GM12864 (cell line): ENCODE measurements around the gene POFUT2.

Experiments
- DNase-seq: peaks from one replicate; pipeline ENCODE4 v3.0.0-alpha.2; 2011; ENCODE audit warnings: low read depth
- H3K4me3 ChIP-seq: 2 replicates; pipeline ENCODE4 v1.5.1; 2011; ENCODE audit warnings: mild to moderate bottlenecking, low read depth, low read length, control low read depth
- TF ChIP-seq, protein P1 (sequence below): IDR thresholded peaks from 2 replicates; pipeline ENCODE4 v1.5.1; 2011; ENCODE audit warnings: low read depth, mild to moderate bottlenecking, moderate library complexity, low read length, control low read depth, inconsistent platforms; ENCODE audit errors: missing control alignments

Gene POFUT2

DNA sequence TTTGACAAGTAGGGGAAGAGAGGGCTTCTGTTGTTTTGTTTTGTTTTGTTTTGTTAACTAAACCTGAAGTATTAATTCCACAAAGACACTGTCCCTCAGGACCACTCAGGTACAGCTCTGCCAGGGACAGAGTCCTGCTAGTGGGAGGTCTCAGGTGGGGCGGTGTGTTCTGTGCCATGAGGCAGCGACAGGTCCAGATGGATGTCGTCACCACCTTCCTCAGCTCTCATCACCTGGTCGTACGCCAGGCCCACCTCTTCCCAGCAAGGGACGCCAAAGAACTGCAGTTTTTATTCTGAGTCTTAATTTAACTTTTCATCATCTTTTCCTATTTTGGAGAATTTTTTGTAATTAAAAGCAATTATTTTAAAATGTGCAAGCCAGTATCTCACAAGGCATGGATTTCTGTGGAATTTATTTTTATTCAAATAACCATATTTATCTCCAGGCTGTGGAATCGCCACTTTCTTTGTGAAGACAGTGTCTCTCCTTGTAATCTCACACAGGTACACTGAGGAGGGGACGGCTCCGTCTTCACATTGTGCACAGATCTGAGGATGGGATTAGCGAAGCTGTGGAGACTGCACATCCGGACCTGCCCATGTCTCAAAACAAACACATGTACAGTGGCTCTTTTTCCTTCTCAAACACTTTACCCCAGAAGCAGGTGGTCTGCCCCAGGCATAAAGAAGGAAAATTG is 62.5 kb downstream of the POFUT2 start:
- H3K4me3 ChIP-seq, result no peak overlapping the region
- no peak for DNase-seq
- TF ChIP-seq, protein P1, sequence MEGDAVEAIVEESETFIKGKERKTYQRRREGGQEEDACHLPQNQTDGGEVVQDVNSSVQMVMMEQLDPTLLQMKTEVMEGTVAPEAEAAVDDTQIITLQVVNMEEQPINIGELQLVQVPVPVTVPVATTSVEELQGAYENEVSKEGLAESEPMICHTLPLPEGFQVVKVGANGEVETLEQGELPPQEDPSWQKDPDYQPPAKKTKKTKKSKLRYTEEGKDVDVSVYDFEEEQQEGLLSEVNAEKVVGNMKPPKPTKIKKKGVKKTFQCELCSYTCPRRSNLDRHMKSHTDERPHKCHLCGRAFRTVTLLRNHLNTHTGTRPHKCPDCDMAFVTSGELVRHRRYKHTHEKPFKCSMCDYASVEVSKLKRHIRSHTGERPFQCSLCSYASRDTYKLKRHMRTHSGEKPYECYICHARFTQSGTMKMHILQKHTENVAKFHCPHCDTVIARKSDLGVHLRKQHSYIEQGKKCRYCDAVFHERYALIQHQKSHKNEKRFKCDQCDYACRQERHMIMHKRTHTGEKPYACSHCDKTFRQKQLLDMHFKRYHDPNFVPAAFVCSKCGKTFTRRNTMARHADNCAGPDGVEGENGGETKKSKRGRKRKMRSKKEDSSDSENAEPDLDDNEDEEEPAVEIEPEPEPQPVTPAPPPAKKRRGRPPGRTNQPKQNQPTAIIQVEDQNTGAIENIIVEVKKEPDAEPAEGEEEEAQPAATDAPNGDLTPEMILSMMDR, result no peak

DNA sequence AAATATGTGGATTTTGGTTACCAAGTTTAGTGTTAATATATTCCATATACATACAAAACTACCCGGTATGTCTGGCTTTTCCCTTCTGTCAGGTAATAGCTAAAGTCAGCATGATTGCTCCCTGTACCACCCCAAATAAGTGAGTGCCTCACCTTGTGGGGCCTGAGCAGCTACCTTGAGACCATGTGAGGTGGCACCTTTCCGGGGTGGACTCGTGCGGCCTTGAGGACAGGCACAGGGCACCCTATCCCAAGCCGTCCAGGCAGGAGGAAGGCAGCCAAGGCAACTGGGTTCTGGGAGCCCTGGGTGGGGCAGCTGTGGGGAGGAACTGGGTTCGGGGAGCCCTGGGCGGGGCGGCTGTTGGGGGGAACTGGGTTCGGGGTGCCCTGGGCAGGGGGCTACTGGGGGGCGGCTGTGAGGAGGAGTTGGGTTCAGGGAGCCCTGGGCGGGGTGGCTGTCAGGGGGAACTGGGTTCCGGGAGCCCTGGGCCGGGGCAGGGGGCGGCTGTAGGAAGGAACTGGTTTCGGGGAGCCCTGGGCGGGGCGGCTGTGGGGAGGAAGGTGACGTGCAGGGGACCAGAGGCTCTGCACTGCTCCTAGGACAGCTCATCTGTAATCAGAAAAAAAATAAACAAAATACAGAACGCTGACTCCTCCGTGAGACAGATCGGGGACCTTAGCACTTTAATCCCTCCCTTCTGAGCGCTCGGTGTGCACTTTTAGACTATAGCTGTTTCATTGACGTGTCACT is 63.3 kb downstream of the POFUT2 start:
- no peak for DNase-seq
- no peak overlapping the region for H3K4me3 ChIP-seq
- TF ChIP-seq, protein P1, result no peak

DNA sequence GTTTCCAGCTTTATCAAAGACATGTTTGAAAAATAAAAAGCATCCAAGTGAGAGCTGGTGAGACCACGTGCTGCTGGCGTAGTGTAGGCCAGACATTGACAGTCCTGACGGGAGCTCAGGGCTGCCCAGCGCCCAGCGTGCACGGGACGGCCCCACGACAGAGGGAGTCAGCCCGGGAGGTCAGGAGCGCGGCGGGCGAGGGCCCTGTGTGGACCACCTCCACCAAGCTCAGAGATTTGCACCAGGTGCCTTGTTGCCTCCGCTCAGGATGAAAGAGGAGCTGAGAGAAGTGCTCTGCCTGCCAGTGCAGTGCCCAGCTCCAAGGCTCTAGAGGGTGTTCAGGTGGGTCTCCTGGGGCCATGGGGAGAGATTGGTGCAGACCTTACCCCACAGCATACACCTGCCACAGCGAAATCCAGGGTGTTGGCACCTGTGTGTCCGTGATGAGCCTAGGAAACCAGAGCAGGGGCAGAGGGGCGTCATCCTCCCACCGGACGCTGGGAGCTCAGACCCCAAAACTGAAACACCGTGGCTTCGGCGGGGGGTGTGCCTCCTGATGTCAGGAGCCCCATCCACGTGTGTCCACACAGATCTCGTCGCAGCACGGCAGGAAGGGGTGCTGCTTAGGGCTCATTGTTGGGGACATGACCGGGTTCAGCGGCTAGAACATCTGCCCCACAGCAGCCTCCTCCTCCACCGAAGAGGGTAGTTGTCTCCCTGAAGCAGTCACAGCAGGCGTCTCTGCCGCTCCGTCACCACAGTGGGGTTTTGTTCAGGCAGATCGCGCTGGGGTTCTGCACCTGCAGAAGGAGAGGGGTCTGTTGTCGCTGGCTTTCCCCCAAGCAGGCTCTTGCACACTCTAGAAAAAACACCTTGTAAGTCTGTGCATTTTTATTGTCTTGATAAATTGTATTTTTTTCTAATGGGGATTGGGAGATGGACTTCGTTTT is 64.2 kb downstream of the POFUT2 start:
- no peak overlapping the region for H3K4me3 ChIP-seq
- TF ChIP-seq, protein P1, result no peak
- no peak for DNase-seq

DNA sequence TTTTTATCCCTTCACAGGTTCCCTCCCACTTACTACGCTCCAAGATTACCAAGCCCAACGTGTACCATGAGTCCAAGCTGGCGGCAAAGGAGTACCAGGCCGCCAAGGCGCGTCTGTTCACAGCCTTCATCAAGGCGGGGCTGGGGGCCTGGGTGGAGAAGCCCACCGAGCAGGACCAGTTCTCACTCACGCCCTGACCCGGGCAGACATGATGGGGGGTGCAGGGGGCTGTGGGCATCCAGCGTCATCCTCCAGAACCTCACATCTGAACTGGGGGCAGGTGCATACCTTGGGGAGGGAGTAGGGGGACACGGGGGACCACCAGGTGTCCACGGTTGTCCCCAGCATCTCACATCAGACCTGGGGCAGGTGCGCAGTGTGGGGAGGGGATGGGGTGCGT is 65.7 kb downstream of the POFUT2 start:
- H3K4me3 ChIP-seq, result no peak overlapping the region
- TF ChIP-seq, protein P1, result no peak
- DNase-seq, result no peak

DNA sequence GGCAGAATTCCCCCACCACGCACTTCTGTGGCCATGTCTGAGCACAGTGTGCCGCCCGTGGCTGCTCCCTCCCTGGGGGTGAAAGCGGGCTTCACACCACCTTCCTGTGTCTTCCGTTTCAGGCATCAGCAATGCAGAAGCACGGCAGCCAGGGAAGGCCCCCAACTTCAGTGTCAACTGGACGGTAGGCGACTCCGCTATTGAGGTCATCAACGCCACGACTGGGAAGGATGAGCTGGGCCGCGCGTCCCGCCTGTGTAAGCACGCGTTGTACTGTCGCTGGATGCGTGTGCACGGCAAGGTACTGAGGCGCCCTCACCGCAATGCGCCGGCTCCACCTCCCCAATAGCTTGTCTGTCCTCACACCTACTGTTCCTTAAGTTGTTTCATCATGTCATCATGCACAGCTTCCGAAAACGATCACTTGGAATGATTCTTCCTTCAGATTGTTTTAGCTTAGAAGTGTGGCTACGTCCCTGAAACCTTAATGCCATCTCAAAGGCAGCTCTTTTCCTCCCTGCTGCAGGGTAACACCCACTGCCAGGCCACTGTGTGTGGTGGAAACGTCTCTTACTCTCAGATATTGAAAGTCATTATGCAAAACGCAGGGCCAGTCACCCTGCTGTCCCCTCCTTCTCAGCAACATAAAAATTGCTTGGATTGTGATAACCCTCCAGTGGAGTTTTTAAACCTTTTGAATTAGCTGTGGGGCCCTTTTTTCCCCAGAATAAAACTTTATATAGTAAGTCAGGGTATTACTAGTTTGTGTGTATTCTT is 66.8 kb downstream of the POFUT2 start:
- TF ChIP-seq, protein P1, result no peak
- DNase-seq, result no peak
- H3K4me3 ChIP-seq, result no peak overlapping the region

DNA sequence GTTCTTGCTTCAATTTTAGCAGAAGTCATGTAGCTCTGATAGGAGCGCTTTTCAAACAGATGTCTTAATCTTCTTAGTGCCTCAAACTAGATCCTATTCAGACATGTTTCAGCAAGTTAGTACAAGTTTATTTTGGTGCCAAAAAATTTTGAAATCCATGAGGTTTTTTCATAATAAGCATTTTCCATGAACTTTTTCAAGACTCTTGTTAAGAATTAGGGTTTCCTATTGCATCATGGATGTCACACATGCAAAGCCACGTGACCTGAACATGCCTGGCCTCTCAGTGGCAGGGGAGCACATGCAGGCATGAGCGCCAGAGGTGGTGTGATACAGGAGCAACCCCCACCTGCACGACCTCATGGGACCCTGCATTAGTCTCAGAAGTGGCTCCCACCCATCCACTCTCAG is 67.6 kb downstream of the POFUT2 start:
- TF ChIP-seq, protein P1, result no peak
- DNase-seq, result no peak
- H3K4me3 ChIP-seq, result no peak overlapping the region
